Skeletal muscle tissue (tissue), 4 donors: Measurements from ENCODE around the gene RNASEH2A. TPM values are rescaled to one million over a fixed set of nuclear protein-coding genes. Genes with fewer than 3 reads are reported as not detected.

ENCODE experiments used
- H3K27ac ChIP-seq: one replicate; pipeline ENCODE4 v1.7.0; 2013; ENCODE audit warnings: mild to moderate bottlenecking, low read depth, low read length, inconsistent platforms
- H3K27me3 ChIP-seq, 3 donors: one replicate each; pipeline ENCODE4 v1.7.0; 2013; ENCODE audit warnings: low read length in 3 of 3; ENCODE audit not compliant: control insufficient read depth in 3 of 3, insufficient read depth in 3 of 3
- H3K36me3 ChIP-seq, 3 donors: one replicate each; pipeline ENCODE4 v1.7.0; 2013; ENCODE audit warnings: low read length in 3 of 3; ENCODE audit not compliant: control insufficient read depth in 3 of 3, insufficient read depth in 3 of 3
- H3K4me1 ChIP-seq, 3 donors: one replicate each; pipeline ENCODE4 v1.7.0; 2013; ENCODE audit warnings: low read length in 3 of 3, mild to moderate bottlenecking in 3 of 3; ENCODE audit not compliant: control insufficient read depth in 3 of 3, insufficient read depth in 3 of 3
- H3K4me3 ChIP-seq, 3 donors: one replicate each; pipeline ENCODE4 v1.7.0; 2013; ENCODE audit warnings: low read length in 3 of 3
- H3K9ac ChIP-seq, 3 donors: one replicate each; pipeline ENCODE4 v1.7.0; 2013; ENCODE audit warnings: low read length in 3 of 3, mild to moderate bottlenecking in 3 of 3, moderate library complexity in 2 of 3, low read depth in 1 of 3
- H3K9me3 ChIP-seq, 3 donors: one replicate each; pipeline ENCODE4 v1.7.0; 2013; ENCODE audit warnings: low read length in 3 of 3; ENCODE audit not compliant: control insufficient read depth in 3 of 3
- total RNA-seq: library from RNA; depleted of rRNA; stranded (reverse); fragments of >200 nt; gene quantifications from one replicate; pipeline ENCODE4 v1.2.3, GENCODE V29; 2014
- donor health status: Osteomylitis.

RNASEH2A gene
- total RNA-seq, 1 donor from 2014 or later: 5.7 TPM

DNA sequence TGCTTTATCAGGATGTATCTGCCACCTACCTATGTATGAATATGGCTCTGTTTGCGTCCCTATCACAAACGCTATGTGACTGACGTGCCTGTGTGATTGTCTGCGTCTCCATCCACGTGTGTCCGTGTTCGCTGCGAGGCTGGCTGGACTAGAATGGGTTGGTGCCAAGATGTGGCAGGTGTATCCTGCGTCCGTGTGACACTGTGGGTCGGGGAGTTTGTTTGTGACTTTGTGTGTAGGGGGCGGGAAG is 24.3 kb upstream of the RNASEH2A start:
- Histone ChIP-seq H3K27ac (peak overlapping the region; percentile 99), H3K27me3 (no peaks in the 10 kb centered on the region), H3K4me1 (peaks cover 54 to 68% (median 68%) of the 10 kb centered on the region in 3 donors), H3K9ac (peak overlapping the region; percentile 62 to 87 (median 81)), H3K4me3 (peak overlapping the region; percentile 69 to 82 (median 79)), H3K9me3 (no peaks in the 10 kb centered on the region), H3K36me3 (no peaks in the 10 kb centered on the region)

GRCh38 chr19:12782424-12783290 is 23.7 kb upstream of the RNASEH2A start:
- H3K27me3 ChIP-seq: no peaks in the 10 kb centered on the region
- peaks cover 52 to 64% (median 64%) of the 10 kb centered on the region in 3 donors for H3K4me1 ChIP-seq
- H3K9me3 ChIP-seq: no peaks in the 10 kb centered on the region
- H3K4me3 ChIP-seq: peak overlapping the region; percentile 69 to 82 (median 79)
- no peaks in the 10 kb centered on the region for H3K36me3 ChIP-seq
- peak overlapping the region; percentile 99 for H3K27ac ChIP-seq
- peak overlapping the region; percentile 62 to 87 (median 81) for H3K9ac ChIP-seq

GRCh38 chr19:12783291-12783848 is 23.0 kb upstream of the RNASEH2A start:
- Histone ChIP-seq H3K4me1 (peaks cover 55 to 68% (median 64%) of the 10 kb centered on the region in 3 donors), H3K27ac (peak overlapping the region; percentile 99), H3K36me3 (no peaks in the 10 kb centered on the region), H3K4me3 (peak overlapping the region in 1 of 3 donors; percentile 79), H3K27me3 (no peaks in the 10 kb centered on the region), H3K9ac (peak overlapping the region in 2 of 3 donors; percentile 3 to 87), H3K9me3 (no peaks in the 10 kb centered on the region)

DNA sequence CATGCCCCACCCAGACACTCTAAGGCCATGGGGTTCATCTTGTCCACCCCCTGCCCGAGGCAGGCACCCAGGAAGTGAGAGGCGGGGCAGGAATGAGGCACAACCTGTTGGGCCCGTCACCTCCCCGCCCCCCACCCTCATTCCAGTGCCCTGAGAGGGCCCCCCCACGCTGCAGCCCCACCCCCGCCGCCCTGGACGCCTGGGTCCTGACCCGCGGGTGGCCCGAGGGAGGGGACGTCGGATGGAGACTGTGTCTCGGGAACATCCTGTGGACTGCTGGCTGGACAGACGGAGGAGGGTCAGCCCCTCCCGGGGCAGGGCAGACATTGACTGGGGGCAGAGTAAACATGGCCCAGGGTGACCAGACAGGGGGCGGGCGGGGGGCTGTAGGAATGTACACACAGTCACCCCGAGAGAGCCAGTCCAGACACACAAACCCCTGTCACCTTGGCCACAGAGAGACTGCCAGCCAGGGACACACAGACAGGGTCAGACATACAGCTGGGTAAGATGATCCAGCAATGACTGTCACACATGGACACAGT is 22.5 kb upstream of the RNASEH2A start:
- H3K36me3 ChIP-seq: no peaks in the 10 kb centered on the region
- peaks cover 55 to 68% (median 64%) of the 10 kb centered on the region in 3 donors for H3K4me1 ChIP-seq
- peak overlapping the region; percentile 99 for H3K27ac ChIP-seq
- H3K4me3 ChIP-seq: no peak overlapping the region
- H3K9me3 ChIP-seq: no peaks in the 10 kb centered on the region
- peak overlapping the region in 2 of 3 donors; percentile 3 to 66 for H3K9ac ChIP-seq
- H3K27me3 ChIP-seq: no peaks in the 10 kb centered on the region

DNA sequence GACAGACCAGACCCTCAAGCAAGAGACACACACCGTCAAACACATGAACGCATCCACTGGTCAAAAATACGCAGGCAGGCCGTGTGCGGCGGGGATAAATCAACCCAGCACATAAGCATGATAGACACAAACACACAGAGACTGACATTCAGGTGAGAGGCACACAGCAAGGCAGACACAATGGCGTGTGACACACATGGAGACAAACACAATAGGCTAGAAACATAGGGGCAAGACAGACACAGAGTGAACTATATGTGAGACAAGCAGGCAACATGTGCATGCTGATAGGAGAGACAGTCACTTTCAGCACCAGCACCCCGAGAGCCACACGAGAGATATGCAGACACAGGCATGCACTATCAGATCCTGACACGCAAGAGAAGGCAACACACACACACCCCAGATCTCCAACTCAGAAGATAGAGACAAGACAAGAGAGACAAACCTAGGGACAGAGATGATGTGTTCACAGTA is 22.0 kb upstream of the RNASEH2A start:
- peak overlapping the region in 1 of 3 donors; percentile 3 for H3K4me3 ChIP-seq
- peaks cover 56 to 69% (median 64%) of the 10 kb centered on the region in 3 donors for H3K4me1 ChIP-seq
- H3K36me3 ChIP-seq: no peaks in the 10 kb centered on the region
- H3K9ac ChIP-seq: peak overlapping the region in 1 of 3 donors; percentile 57
- no peaks in the 10 kb centered on the region for H3K9me3 ChIP-seq
- H3K27me3 ChIP-seq: no peaks in the 10 kb centered on the region
- peak overlapping the region; percentile 99 for H3K27ac ChIP-seq

DNA sequence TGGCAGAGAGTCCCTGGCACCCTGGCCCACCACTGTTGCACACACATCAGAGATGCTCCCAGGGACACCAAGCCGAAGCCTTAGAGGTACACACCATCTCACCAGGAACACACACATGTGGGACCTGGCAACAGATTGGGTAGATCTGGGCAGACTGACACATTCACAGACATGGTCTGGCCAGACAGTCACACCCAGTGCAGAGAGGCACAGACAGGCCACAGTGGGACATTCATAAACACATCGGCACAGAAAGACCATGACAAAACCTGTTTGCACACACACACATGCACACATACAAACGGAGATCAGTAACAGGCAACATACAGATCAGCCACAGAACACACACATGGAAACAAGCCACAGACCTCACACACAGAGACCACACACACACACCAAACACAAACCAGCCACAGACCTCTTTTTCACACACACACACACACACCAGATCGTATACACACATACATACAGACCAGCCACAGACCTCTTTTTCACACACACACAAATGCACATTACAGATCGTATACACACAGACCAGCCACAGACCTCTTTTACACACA is 21.4 kb upstream of the RNASEH2A start:
- Histone ChIP-seq H3K4me1 (peaks cover 54 to 64% (median 62%) of the 10 kb centered on the region in 3 donors), H3K4me3 (peak overlapping the region in 1 of 3 donors; percentile 3), H3K27me3 (no peaks in the 10 kb centered on the region), H3K36me3 (no peaks in the 10 kb centered on the region), H3K27ac (peak overlapping the region; percentile 99), H3K9me3 (no peaks in the 10 kb centered on the region), H3K9ac (peak overlapping the region in 2 of 3 donors; percentile 46 to 74)

GRCh38 chr19:12785431-12786031 is 20.9 kb upstream of the RNASEH2A start:
- peak overlapping the region; percentile 46 to 74 (median 47) for H3K9ac ChIP-seq
- no peaks in the 10 kb centered on the region for H3K9me3 ChIP-seq
- peak overlapping the region; percentile 99 for H3K27ac ChIP-seq
- H3K4me1 ChIP-seq: peaks cover 59 to 70% (median 68%) of the 10 kb centered on the region in 3 donors
- H3K27me3 ChIP-seq: no peaks in the 10 kb centered on the region
- H3K4me3 ChIP-seq: peak overlapping the region in 1 of 3 donors; percentile 8
- H3K36me3 ChIP-seq: no peaks in the 10 kb centered on the region

DNA sequence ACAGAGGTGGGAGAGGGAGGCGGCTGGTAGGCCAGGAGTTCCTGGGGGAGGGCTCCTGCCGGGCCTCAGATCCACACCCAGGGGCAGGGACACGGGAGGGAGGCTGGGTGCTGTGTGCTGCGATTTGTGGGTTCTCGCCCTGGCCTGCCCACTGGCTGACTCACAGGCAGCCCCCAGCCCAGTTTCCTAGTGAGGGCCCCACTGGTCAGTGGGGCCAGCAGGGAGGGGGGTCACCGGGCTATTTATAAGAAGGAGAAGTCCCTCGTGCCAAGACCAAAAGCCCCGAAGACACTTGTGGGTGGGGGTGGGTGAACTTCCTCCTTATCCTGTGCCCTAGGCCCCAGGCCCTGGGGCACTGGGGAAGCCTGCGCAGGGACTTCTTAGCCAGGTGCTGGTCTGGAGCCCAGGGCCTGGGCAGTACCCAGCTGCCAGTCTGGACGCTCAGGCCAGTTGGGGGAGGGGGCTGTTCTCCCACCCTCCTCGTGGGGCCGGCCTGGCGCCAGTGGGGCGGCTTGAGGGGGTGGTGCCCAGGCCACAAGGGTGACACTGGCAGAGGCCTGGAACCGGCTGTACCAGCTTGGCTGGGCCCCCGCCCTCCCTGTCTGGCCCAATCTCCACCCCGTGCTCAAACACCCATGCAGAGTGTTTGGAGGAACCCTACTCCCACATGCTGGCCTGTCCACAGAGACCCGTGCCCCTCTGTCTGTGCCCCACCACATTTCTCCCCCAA is 20.1 kb upstream of the RNASEH2A start:
- Histone ChIP-seq H3K9ac (peak overlapping the region; percentile 46 to 74 (median 47)), H3K9me3 (no peaks in the 10 kb centered on the region), H3K27me3 (no peaks in the 10 kb centered on the region), H3K4me1 (peaks cover 65 to 76% (median 74%) of the 10 kb centered on the region in 3 donors), H3K36me3 (no peaks in the 10 kb centered on the region), H3K4me3 (peak overlapping the region in 1 of 3 donors; percentile 6), H3K27ac (peak overlapping the region; percentile 99)

GRCh38 chr19:12786952-12787351 is 19.4 kb upstream of the RNASEH2A start:
- peaks cover 62 to 74% (median 72%) of the 10 kb centered on the region in 3 donors for H3K4me1 ChIP-seq
- H3K27ac ChIP-seq: peak overlapping the region; percentile 99
- peak overlapping the region in 1 of 3 donors; percentile 74 for H3K9ac ChIP-seq
- no peaks in the 10 kb centered on the region for H3K27me3 ChIP-seq
- H3K36me3 ChIP-seq: no peaks in the 10 kb centered on the region
- no peak overlapping the region for H3K4me3 ChIP-seq
- no peaks in the 10 kb centered on the region for H3K9me3 ChIP-seq
